Esophagus (tissue), 2 donors: ENCODE data around the gene EPS8. TPM values are rescaled to one million over a fixed set of nuclear protein-coding genes. Genes with fewer than 3 reads are reported as not detected.

ENCODE experiments used
- H3K27ac ChIP-seq, 2 donors: one replicate each; pipeline ENCODE4 v1.5.1; 2013; ENCODE audit warnings: low read depth in 2 of 2, mild to moderate bottlenecking in 2 of 2, inconsistent platforms in 1 of 2, low read length in 1 of 2, moderate library complexity in 1 of 2
- H3K27me3 ChIP-seq, 2 donors: one replicate each; pipeline ENCODE4 v1.6.1; 2013; ENCODE audit warnings: low read length in 2 of 2, control low read depth in 1 of 2, mild to moderate bottlenecking in 1 of 2; ENCODE audit not compliant: insufficient read depth in 2 of 2, control insufficient read depth in 1 of 2
- H3K36me3 ChIP-seq, 2 donors: one replicate each; pipeline ENCODE4 v1.6.1; 2013; ENCODE audit warnings: low read length in 1 of 2; ENCODE audit not compliant: control insufficient read depth in 2 of 2, insufficient read depth in 2 of 2
- H3K4me1 ChIP-seq, 2 donors: one replicate each; pipeline ENCODE4 v1.6.1; 2013; ENCODE audit warnings: low read length in 1 of 2; ENCODE audit not compliant: control insufficient read depth in 2 of 2, insufficient read depth in 2 of 2
- H3K4me3 ChIP-seq, 2 donors: one replicate each; pipeline ENCODE4 v1.5.1; 2013; ENCODE audit warnings: low read length in 2 of 2, mild to moderate bottlenecking in 2 of 2, low read depth in 1 of 2, moderate library complexity in 1 of 2
- H3K9me3 ChIP-seq, 2 donors: one replicate each; pipeline ENCODE4 v1.6.1; 2013; ENCODE audit warnings: mild to moderate bottlenecking in 2 of 2, low read depth in 1 of 2, low read length in 1 of 2, moderate library complexity in 1 of 2; ENCODE audit not compliant: control insufficient read depth in 2 of 2, insufficient read depth in 1 of 2
- WGBS, 2 donors: extraction: QIAGEN DNeasy Blood & Tissue Kit; methylation state at CpG; one replicate each; pipeline ENCODE4 v1.1.7; 2013; 5-methylcytosine and 5-hydroxymethylcytosine counted together
- polyA plus RNA-seq, 2 donors: library from polyadenylated mRNA; stranded (reverse); fragments of 200-250 nt; gene quantifications; one replicate each; pipeline ENCODE4 v1.2.3, GENCODE V29; 2013
- donor health status: healthy with polysubstance abuse.
- donor health status: Bipolar disorder and iron deficiency.

Gene EPS8
- polyA plus RNA-seq, 2 donors: 6.7 to 7.9 TPM

GRCh38 chr12:15672671-15673270, 116.4 kb downstream of the EPS8 start:
- H3K27ac ChIP-seq: no peak overlapping the region
- no peaks in the 10 kb centered on the region for H3K9me3 ChIP-seq
- no peaks in the 10 kb centered on the region for H3K27me3 ChIP-seq
- H3K4me1 ChIP-seq: no peaks in the 10 kb centered on the region
- H3K4me3 ChIP-seq: no peak overlapping the region
- no peaks in the 10 kb centered on the region for H3K36me3 ChIP-seq
- WGBS, 2 donors: 94 to 95% methylated on average over 5 of the region's 5 CpGs

DNA sequence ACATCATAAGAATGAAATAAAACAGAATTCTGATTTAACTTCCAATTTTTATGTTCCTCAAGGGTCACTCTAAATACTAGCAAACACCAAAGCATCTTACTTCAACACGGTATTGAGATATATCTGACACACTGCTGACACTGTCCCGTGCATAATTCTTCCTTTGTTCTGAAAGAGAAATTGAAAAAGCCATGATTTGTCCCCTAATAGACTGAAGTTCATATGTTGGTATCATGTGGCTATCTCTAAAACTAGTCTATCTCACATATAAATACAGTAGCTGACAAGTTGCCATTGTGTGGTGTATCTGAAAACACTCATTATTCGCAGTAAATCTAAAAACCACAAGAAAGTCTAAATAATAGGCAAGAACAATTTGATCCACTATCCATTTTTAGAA, 118.4 kb downstream of the EPS8 start:
- 85 to 87% methylated on average over 3 of the region's 3 CpGs for WGBS, 2 donors
- no peaks in the 10 kb centered on the region for H3K27me3 ChIP-seq
- H3K27ac ChIP-seq: no peak overlapping the region
- H3K4me1 ChIP-seq: no peaks in the 10 kb centered on the region
- H3K4me3 ChIP-seq: no peak overlapping the region
- H3K36me3 ChIP-seq: no peaks in the 10 kb centered on the region
- H3K9me3 ChIP-seq: no peaks in the 10 kb centered on the region

GRCh38 chr12:15669256-15669948, 119.8 kb downstream of the EPS8 start:
- Histone ChIP-seq H3K27ac (no peak overlapping the region), H3K36me3 (peaks cover 0 to 2% of the 10 kb centered on the region in 2 donors), H3K4me1 (no peaks in the 10 kb centered on the region), H3K9me3 (no peaks in the 10 kb centered on the region), H3K27me3 (no peaks in the 10 kb centered on the region), H3K4me3 (no peak overlapping the region)
- WGBS, 2 donors: 83 to 93% methylated on average over 3 of the region's 3 CpGs

DNA sequence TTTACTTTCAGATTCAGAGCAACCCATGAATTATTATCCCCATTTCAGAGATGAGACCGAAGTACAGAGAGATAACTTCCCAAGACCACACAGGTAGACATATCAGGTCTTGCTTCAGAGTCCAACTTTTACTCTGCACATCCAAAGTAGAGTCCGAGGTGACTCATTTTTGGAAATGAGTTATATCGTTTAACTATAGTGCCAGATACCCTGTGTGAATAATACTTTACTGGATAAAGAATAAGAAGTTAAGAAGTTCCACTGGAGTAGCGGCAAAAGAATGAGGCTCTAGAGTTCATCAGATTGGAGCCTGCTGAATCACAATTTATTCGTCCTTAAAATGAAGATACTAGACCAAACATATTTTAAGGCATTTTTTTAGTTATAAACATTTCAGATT, 124.7 kb downstream of the EPS8 start:
- Histone ChIP-seq H3K4me1 (no peaks in the 10 kb centered on the region), H3K27ac (no peak overlapping the region), H3K36me3 (peaks cover 0 to 2% of the 10 kb centered on the region in 2 donors), H3K4me3 (no peak overlapping the region), H3K9me3 (no peaks in the 10 kb centered on the region), H3K27me3 (no peaks in the 10 kb centered on the region)
- 85 to 90% methylated on average over 5 of the region's 5 CpGs for WGBS, 2 donors

GRCh38 chr12:15662983-15663659, 126.1 kb downstream of the EPS8 start:
- H3K27me3 ChIP-seq: no peaks in the 10 kb centered on the region
- peak overlapping the region in 1 of 2 donors; percentile 24 for H3K27ac ChIP-seq
- H3K4me1 ChIP-seq: no peaks in the 10 kb centered on the region
- H3K9me3 ChIP-seq: no peaks in the 10 kb centered on the region
- peaks cover 0 to 2% of the 10 kb centered on the region in 2 donors for H3K36me3 ChIP-seq
- H3K4me3 ChIP-seq: no peak overlapping the region
- WGBS, 2 donors: 69 to 72% methylated on average over 5 of the region's 5 CpGs

DNA sequence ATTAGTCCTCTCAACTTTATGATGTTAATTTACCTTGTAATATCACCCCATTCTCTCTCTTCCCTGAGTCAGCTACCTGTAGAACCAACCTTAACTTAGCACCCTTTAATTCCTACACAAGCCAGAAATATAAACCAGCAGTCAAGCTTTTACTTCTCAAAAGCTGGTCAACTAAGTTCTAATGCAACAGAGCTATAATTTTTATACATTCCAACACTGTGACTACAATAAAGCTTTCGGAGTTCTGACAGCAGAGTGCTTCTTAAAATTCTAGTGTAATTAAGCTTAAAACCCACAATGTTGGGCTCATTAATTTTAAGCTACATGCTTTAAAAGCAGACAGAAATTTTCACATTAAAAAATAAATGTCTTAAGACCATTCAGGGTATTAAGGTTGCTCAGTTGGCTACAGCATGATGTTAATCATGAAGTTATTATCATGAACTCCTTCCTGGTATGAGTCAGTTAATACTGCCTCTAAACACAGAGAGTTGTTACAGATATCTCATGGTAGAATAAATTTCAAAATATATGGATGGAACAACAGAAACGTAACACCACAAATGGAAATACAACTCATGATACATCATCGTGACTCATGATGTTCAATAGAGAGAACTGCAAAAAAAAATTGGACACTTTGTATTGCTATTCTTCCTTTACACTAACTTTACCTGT, 126.7 kb downstream of the EPS8 start:
- Histone ChIP-seq H3K9me3 (no peaks in the 10 kb centered on the region), H3K4me1 (no peaks in the 10 kb centered on the region), H3K4me3 (no peak overlapping the region), H3K27ac (no peak overlapping the region), H3K27me3 (no peaks in the 10 kb centered on the region), H3K36me3 (peaks cover 0 to 2% of the 10 kb centered on the region in 2 donors)
- 58 to 77% methylated on average over 3 of the region's 3 CpGs for WGBS, 2 donors

- Histone ChIP-seq H3K27ac (no peak overlapping the region), H3K36me3 (peaks cover 2 to 7% of the 10 kb centered on the region in 2 donors), H3K27me3 (no peaks in the 10 kb centered on the region), H3K4me1 (no peaks in the 10 kb centered on the region), H3K9me3 (no peaks in the 10 kb centered on the region), H3K4me3 (no peak overlapping the region)
- 78 to 82% methylated on average over 2 of the region's 2 CpGs for WGBS, 2 donors
Measured at GRCh38 chr12:15651371-15651770, 137.8 kb downstream of the EPS8 start.

GRCh38 chr12:15650399-15651128, 138.6 kb downstream of the EPS8 start:
- WGBS, 2 donors: 82 to 84% methylated on average over 6 of the region's 6 CpGs

GRCh38 chr12:15649347-15649746, 139.8 kb downstream of the EPS8 start:
- Histone ChIP-seq H3K36me3 (peaks cover 2 to 7% of the 10 kb centered on the region in 2 donors), H3K4me1 (no peaks in the 10 kb centered on the region), H3K9me3 (no peaks in the 10 kb centered on the region), H3K27me3 (no peaks in the 10 kb centered on the region), H3K4me3 (no peak overlapping the region), H3K27ac (no peak overlapping the region)
- 60 to 71% methylated on average over 1 of the region's 1 CpG for WGBS, 2 donors

More at GRCh38 chr12:15650399-15651128, 138.6 kb downstream of the EPS8 start:
- H3K4me1 ChIP-seq: no peaks in the 10 kb centered on the region
- H3K4me3 ChIP-seq: no peak overlapping the region
- no peaks in the 10 kb centered on the region for H3K9me3 ChIP-seq
- H3K27me3 ChIP-seq: no peaks in the 10 kb centered on the region
- peaks cover 2 to 7% of the 10 kb centered on the region in 2 donors for H3K36me3 ChIP-seq
- H3K27ac ChIP-seq: no peak overlapping the region
